SK-N-SH (cell line): ENCODE measurements around the gene NSUN7. TPM values are rescaled to one million over a fixed set of nuclear protein-coding genes. Genes with fewer than 3 reads are reported as not detected.

Experiments
- CTCF ChIA-PET: fragments of 300-600, 350-600 bp; formaldehyde crosslinking; extraction: SDS; loops from one replicate; lab custom pipeline; 2021; lab: Yijun Ruan, JAX
- POLR2A ChIA-PET: fragments of 350-600 bp; sonication (Branson Sonifier 250); formaldehyde crosslinking; extraction: SDS; loops from one replicate; lab custom pipeline; 2020; ENCODE audit warnings: antibody characterized with exemption, inconsistent platforms; lab: Yijun Ruan, JAX
- DNase-seq: peaks from one replicate; pipeline ENCODE4 v3.0.0; 2012
- H2AFZ ChIP-seq: fragments of 200-600 bp; sonication (generic); 2 replicates; pipeline ENCODE4 v1.8.1; 2016; ENCODE audit warnings: antibody characterized with exemption, mild to moderate bottlenecking, low read depth
- H3F3A ChIP-seq: fragments of 200-600 bp; sonication (generic); replicated peaks from 2 replicates; pipeline ENCODE3; 2016; ENCODE audit warnings: antibody characterized with exemption, mild to moderate bottlenecking; ENCODE audit not compliant: insufficient read depth
- H3K27ac ChIP-seq, 2 experiments: fragments of 200-500 bp in 1 of 2; fragments of 200-600 bp in 1 of 2; sonication (Bioruptor generic) in 1 of 2; sonication (generic), shearing (Covaris generic) in 1 of 2; 2 replicates each; pipeline versions ENCODE4 v1.5.1 to v1.6.1; 2014 to 2016; ENCODE audit warnings: low read depth in 2 of 2, inconsistent platforms in 1 of 2, low read length in 1 of 2, mild to moderate bottlenecking in 1 of 2, mixed read lengths in 1 of 2
- H3K27me3 ChIP-seq: fragments of 200-600 bp; sonication (generic), shearing (Covaris generic); 2 replicates; pipeline ENCODE4 v1.6.1; 2016; ENCODE audit warnings: mixed run types; ENCODE audit not compliant: insufficient read depth
- H3K36me3 ChIP-seq, 2 experiments: fragments of 200-500 bp in 1 of 2; fragments of 200-600 bp in 1 of 2; sonication (Bioruptor generic) in 1 of 2; sonication (generic) in 1 of 2; replicated peaks in 1 of 2; 2 replicates each; pipeline versions ENCODE3 to v1.5.1; 2014 to 2016; ENCODE audit warnings: low read length in 1 of 2, mild to moderate bottlenecking in 1 of 2; ENCODE audit not compliant: insufficient read depth in 2 of 2, control insufficient read depth in 1 of 2
- H3K4me1 ChIP-seq, 2 experiments: fragments of 200-500 bp in 1 of 2; fragments of 200-600 bp in 1 of 2; sonication (Bioruptor generic) in 1 of 2; sonication (generic), shearing (Covaris generic) in 1 of 2; 2 replicates each; pipeline versions ENCODE4 v1.5.1 to v1.6.1; 2014 to 2016; ENCODE audit warnings: low read depth in 1 of 2, low read length in 1 of 2, mixed run types in 1 of 2; ENCODE audit not compliant: insufficient read depth in 2 of 2, control insufficient read depth in 1 of 2
- H3K4me2 ChIP-seq: fragments of 200-600 bp; sonication (generic), shearing (Covaris generic); 2 replicates; pipeline ENCODE4 v1.6.1; 2017; ENCODE audit warnings: mixed run types
- H3K4me3 ChIP-seq, 2 experiments: fragments of 200-500 bp in 1 of 2; fragments of 200-600 bp in 1 of 2; sonication (Bioruptor generic) in 1 of 2; sonication (generic), shearing (Covaris generic) in 1 of 2; 2 replicates each; pipeline versions ENCODE4 v1.5.1 to v1.8.1; 2014 to 2016; ENCODE audit warnings: low read depth in 2 of 2, inconsistent platforms in 1 of 2, low read length in 1 of 2, mild to moderate bottlenecking in 1 of 2, mixed read lengths in 1 of 2, moderate library complexity in 1 of 2
- H3K79me2 ChIP-seq: fragments of 200-600 bp; sonication (generic); 2 replicates; pipeline ENCODE4 v1.8.1; 2017; ENCODE audit warnings: mild to moderate bottlenecking; ENCODE audit not compliant: insufficient read depth
- H3K9ac ChIP-seq: fragments of 200-600 bp; sonication (generic); 2 replicates; pipeline ENCODE4 v1.6.1; 2017; ENCODE audit warnings: mixed run types
- H3K9me2 ChIP-seq: fragments of 200-600 bp; sonication (generic); 2 replicates; pipeline ENCODE4 v1.6.1; 2017; ENCODE audit warnings: mixed run types
- H3K9me3 ChIP-seq: fragments of 200-600 bp; sonication (generic); 2 replicates; pipeline ENCODE4 v1.6.1; 2017; ENCODE audit warnings: mixed run types, mild to moderate bottlenecking, moderate library complexity
- H4K20me1 ChIP-seq: fragments of 200-600 bp; sonication (generic); 2 replicates; pipeline ENCODE4 v1.6.1; 2017; ENCODE audit warnings: mild to moderate bottlenecking, mixed run types; ENCODE audit not compliant: insufficient read depth
- EP300 ChIP-seq, 2 experiments: IDR thresholded peaks; 2 replicates each; pipeline versions ENCODE4 v1.4.0 to v1.6.1; 2012; ENCODE audit warnings: borderline replicate concordance in 1 of 2, low read depth in 1 of 2, low read length in 1 of 2
- FOXJ3 ChIP-seq: sonication (generic); formaldehyde crosslinking; IDR thresholded peaks from 2 replicates; pipeline ENCODE4 v1.5.1; 2020; ENCODE audit warnings: mild to moderate bottlenecking, missing genetic modification reagents
- FOXM1 ChIP-seq: IDR thresholded peaks from 2 replicates; pipeline ENCODE4 v1.4.0; 2012; ENCODE audit warnings: low read depth, mild to moderate bottlenecking
- GABPA ChIP-seq: IDR thresholded peaks from 2 replicates; pipeline ENCODE4 v1.4.0; 2012; ENCODE audit warnings: low read depth, mild to moderate bottlenecking
- GATA2 ChIP-seq: sonication (generic); formaldehyde crosslinking; IDR thresholded peaks from 2 replicates; pipeline ENCODE4 v1.5.0; 2020; ENCODE audit warnings: mild to moderate bottlenecking, missing genetic modification reagents
- JUND ChIP-seq: IDR thresholded peaks from 2 replicates; pipeline ENCODE4 v1.4.0; 2012
- MEF2A ChIP-seq: IDR thresholded peaks from 2 replicates; pipeline ENCODE4 v1.4.0; 2012; ENCODE audit warnings: low read depth, borderline replicate concordance
- MXI1 ChIP-seq: IDR thresholded peaks from 2 replicates; pipeline ENCODE4 v1.6.1; 2012; ENCODE audit warnings: mild to moderate bottlenecking, low read depth, low read length, improper control_type of control experiment
- POLR2AphosphoS5 ChIP-seq: IDR thresholded peaks from 2 replicates; pipeline ENCODE4 v1.6.1; 2012; ENCODE audit warnings: low read depth, low read length
- RXRA ChIP-seq: IDR thresholded peaks from 2 replicates; pipeline ENCODE4 v1.4.0; 2012; ENCODE audit warnings: low read depth, mild to moderate bottlenecking, borderline replicate concordance
- SIN3A ChIP-seq: IDR thresholded peaks from 2 replicates; pipeline ENCODE4 v1.6.1; 2012; ENCODE audit warnings: low read depth, mild to moderate bottlenecking, low read length, moderate library complexity, borderline replicate concordance
- WGBS: methylation state at CpG from one replicate; pipeline ENCODE4 v1.1.6; 2017; ENCODE audit warnings: low lambda C conversion rate; 5-methylcytosine and 5-hydroxymethylcytosine counted together
- polyA plus RNA-seq, 3 experiments: library from polyadenylated mRNA; depleted of rRNA; stranded (reverse); fragments of >200 nt; gene quantifications; 2 replicates each; pipeline ENCODE4 v1.2.3, GENCODE V29; 2012
- TF ChIP-seq, protein P1 (sequence below): IDR thresholded peaks from 2 replicates; pipeline ENCODE4 v1.6.1; 2012; ENCODE audit warnings: mild to moderate bottlenecking, low read depth, low read length, moderate library complexity
- TF ChIP-seq, protein P2 (sequence below): fragments of 150-350 bp; IDR thresholded peaks from 2 replicates; pipeline ENCODE4 v1.6.1; 2017; ENCODE audit warnings: antibody characterized with exemption, low read length, low read depth, borderline replicate concordance
- TF ChIP-seq, protein P3 (sequence below): IDR thresholded peaks from 2 replicates; pipeline ENCODE4; 2012

Gene NSUN7
- polyA plus RNA-seq, 1 of the 3 experiments (the other 2 are of a cell fraction): 0.28 TPM

DNA sequence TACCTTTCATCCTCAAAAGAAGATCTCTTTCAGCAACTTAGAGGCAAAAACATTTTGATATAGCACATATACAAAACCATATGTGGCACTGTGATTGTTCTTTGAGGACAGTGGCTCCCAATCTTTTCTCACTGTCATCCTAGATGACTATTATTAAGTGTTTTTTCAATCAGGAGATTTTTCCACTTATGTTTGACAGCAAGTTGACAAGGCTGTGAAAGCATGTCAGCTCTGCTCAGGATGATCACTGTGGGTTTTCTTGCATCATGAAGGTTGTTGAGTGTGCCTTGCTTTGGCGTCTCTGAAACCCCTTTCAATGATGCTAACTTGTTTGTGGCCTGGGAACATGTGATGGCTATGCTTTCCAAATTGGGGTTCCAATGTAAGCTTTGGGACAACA lies 20.2 kb upstream of the NSUN7 start:
- Histone ChIP-seq H3K9me2 (no peaks in the 10 kb centered on the region), H4K20me1 (no peaks in the 10 kb centered on the region), H3K27me3 (no peaks in the 10 kb centered on the region), H3K9me3 (no peaks in the 10 kb centered on the region), H2AFZ (no peak overlapping the region), H3K4me2 (no peak overlapping the region), H3F3A (no peaks in the 10 kb centered on the region), H3K27ac (no peak overlapping the region), H3K36me3 (no peaks in the 10 kb centered on the region), H3K4me3 (no peak overlapping the region), H3K4me1 (peaks cover 0 to 3% of the 10 kb centered on the region in 2 experiments; a peak in 1 of 4 replicates), H3K79me2 (no peaks in the 10 kb centered on the region), H3K9ac (no peak overlapping the region)
- ChIA-PET POLR2A (no interaction called here), CTCF (interaction anchor here (0.9 to 1.5 kb wide), 3 partner anchors 10 to 195 kb away, joined by 3 to 4 read pairs (median 4); no protein-coding TSS in a partner anchor)
- DNase-seq: no peak
- TF ChIP-seq, protein P1, sequence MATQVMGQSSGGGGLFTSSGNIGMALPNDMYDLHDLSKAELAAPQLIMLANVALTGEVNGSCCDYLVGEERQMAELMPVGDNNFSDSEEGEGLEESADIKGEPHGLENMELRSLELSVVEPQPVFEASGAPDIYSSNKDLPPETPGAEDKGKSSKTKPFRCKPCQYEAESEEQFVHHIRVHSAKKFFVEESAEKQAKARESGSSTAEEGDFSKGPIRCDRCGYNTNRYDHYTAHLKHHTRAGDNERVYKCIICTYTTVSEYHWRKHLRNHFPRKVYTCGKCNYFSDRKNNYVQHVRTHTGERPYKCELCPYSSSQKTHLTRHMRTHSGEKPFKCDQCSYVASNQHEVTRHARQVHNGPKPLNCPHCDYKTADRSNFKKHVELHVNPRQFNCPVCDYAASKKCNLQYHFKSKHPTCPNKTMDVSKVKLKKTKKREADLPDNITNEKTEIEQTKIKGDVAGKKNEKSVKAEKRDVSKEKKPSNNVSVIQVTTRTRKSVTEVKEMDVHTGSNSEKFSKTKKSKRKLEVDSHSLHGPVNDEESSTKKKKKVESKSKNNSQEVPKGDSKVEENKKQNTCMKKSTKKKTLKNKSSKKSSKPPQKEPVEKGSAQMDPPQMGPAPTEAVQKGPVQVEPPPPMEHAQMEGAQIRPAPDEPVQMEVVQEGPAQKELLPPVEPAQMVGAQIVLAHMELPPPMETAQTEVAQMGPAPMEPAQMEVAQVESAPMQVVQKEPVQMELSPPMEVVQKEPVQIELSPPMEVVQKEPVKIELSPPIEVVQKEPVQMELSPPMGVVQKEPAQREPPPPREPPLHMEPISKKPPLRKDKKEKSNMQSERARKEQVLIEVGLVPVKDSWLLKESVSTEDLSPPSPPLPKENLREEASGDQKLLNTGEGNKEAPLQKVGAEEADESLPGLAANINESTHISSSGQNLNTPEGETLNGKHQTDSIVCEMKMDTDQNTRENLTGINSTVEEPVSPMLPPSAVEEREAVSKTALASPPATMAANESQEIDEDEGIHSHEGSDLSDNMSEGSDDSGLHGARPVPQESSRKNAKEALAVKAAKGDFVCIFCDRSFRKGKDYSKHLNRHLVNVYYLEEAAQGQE: no peak
- TF ChIP-seq GABPA (no peak), RXRA (no peak), POLR2AphosphoS5 (no peak), MEF2A (no peak), FOXJ3 (CRISPR knock-in tag) (no peak), MXI1 (no peak), GATA2 (CRISPR knock-in tag) (no peak), JUND (no peak)
- TF ChIP-seq, protein P2, sequence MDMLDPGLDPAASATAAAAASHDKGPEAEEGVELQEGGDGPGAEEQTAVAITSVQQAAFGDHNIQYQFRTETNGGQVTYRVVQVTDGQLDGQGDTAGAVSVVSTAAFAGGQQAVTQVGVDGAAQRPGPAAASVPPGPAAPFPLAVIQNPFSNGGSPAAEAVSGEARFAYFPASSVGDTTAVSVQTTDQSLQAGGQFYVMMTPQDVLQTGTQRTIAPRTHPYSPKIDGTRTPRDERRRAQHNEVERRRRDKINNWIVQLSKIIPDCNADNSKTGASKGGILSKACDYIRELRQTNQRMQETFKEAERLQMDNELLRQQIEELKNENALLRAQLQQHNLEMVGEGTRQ: no peak
- TF ChIP-seq, protein P3, sequence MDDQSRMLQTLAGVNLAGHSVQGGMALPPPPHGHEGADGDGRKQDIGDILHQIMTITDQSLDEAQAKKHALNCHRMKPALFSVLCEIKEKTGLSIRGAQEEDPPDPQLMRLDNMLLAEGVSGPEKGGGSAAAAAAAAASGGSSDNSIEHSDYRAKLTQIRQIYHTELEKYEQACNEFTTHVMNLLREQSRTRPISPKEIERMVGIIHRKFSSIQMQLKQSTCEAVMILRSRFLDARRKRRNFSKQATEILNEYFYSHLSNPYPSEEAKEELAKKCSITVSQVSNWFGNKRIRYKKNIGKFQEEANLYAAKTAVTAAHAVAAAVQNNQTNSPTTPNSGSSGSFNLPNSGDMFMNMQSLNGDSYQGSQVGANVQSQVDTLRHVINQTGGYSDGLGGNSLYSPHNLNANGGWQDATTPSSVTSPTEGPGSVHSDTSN: no peak
- 100% methylated on average over 1 of the region's 1 CpG for WGBS

DNA sequence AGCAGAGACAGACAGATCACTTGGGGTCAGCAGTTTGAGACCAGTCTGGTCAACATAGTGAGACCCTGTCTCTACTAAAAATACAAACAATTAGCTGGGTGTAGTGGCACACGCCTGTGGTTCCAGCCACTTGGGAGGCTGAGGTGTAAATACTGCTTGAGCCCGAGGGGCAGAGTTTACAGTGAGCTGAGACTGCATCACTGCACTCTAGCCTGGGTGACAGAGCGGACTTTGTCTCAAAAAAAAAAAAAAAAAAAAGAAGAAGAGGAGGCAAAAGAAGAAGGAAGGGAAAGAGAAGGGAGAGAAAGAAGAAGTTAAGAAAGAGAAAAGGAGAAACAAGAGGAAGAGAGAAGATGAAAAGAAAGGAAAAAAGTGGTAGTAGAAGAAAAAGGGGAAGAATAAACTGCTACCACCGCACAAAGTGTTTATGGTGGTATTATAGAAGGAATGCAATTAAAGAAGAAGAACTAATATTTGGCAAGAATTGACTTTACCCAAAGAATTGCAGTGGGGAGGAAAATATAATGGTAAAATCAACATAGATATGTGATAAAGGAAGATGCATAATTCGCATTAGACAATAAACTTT lies 19.6 kb upstream of the NSUN7 start:
- Histone ChIP-seq H3K27me3 (no peaks in the 10 kb centered on the region), H3K27ac (no peak overlapping the region), H3K4me3 (no peak overlapping the region), H3K79me2 (no peaks in the 10 kb centered on the region), H3K9me3 (no peaks in the 10 kb centered on the region), H3K4me1 (peaks cover 0 to 3% of the 10 kb centered on the region in 2 experiments; a peak in 1 of 4 replicates), H3K9me2 (no peaks in the 10 kb centered on the region), H3K9ac (no peak overlapping the region), H4K20me1 (no peaks in the 10 kb centered on the region), H2AFZ (no peak overlapping the region), H3F3A (no peaks in the 10 kb centered on the region), H3K4me2 (no peak overlapping the region), H3K36me3 (no peaks in the 10 kb centered on the region)
- WGBS: 82% methylated on average over 5 of the region's 5 CpGs
- ChIA-PET POLR2A (no interaction called here), CTCF (interaction anchor here (0.9 to 1.5 kb wide), 3 partner anchors 11 to 195 kb away, joined by 3 to 4 read pairs (median 4); no protein-coding TSS in a partner anchor)
- no peak for DNase-seq
- TF ChIP-seq, protein P2: no peak
- TF ChIP-seq EP300 (IDR thresholded peaks at IDR 0.05; ENCODE audit: borderline replicate concordance in 1 of 2, low read depth in 1 of 2, low read length in 1 of 2) (no peak), FOXM1 (no peak), SIN3A (no peak)
- TF ChIP-seq, protein P3: no peak
